Activated effector memory CD4-positive, alpha-beta T cell treated with Interleukin-2 at 50 U/mL for 16 hours (primary cell): ENCODE data around the gene TAF8.
A peak's percentile ranks its signal among the peaks of the same experiment; 100 is the strongest.
"Not testable (repeated sequence)": the region's sequence is repeated elsewhere in the genome, so short reads cannot be mapped to it uniquely, and the experiment has no call there.

Source experiments
- DNase-seq: peaks from one replicate; pipeline ENCODE4 v3.0.0-alpha.2; 2020

Gene TAF8

GRCh38 chr6:42029062-42029685 is 21.1 kb upstream of the TAF8 start:
- no peak for DNase-seq

GRCh38 chr6:42029881-42030280 is 20.4 kb upstream of the TAF8 start:
- no peak for DNase-seq

- DNase-seq = no peak
Measured at GRCh38 chr6:42030585-42031506, 19.5 kb upstream of the TAF8 start.

GRCh38 chr6:42032366-42032765 is 18.0 kb upstream of the TAF8 start:
- DNase-seq = no peak

GRCh38 chr6:42037669-42038068 is 12.7 kb upstream of the TAF8 start:
- DNase-seq = not testable (repeated sequence)

GRCh38 chr6:42038163-42038562 is 12.2 kb upstream of the TAF8 start:
- DNase-seq = no peak

- no peak for DNase-seq
Measured at GRCh38 chr6:42038811-42039408, 11.4 kb upstream of the TAF8 start.

GRCh38 chr6:42040856-42041480 is 9.4 kb upstream of the TAF8 start:
- no peak for DNase-seq

- no peak for DNase-seq
Measured at GRCh38 chr6:42041481-42042053, 8.8 kb upstream of the TAF8 start.

GRCh38 chr6:42042108-42042507 is 8.2 kb upstream of the TAF8 start:
- no peak for DNase-seq

- peak; percentile 80 for DNase-seq
Measured at GRCh38 chr6:42043787-42044475, 6.4 kb upstream of the TAF8 start.

GRCh38 chr6:42045538-42046460 is 4.5 kb upstream of the TAF8 start:
- peak; percentile 76 for DNase-seq

GRCh38 chr6:42046464-42047212 is 3.7 kb upstream of the TAF8 start:
- DNase-seq = no peak

- no peak for DNase-seq
Measured at GRCh38 chr6:42047213-42047590, 3.1 kb upstream of the TAF8 start.

- DNase-seq = no peak
Measured at GRCh38 chr6:42047790-42048405, 2.4 kb upstream of the TAF8 start.

GRCh38 chr6:42049116-42049809 is 1.1 kb upstream of the TAF8 start:
- DNase-seq = no peak

- no peak for DNase-seq
Measured at GRCh38 chr6:42049948-42050296, 402 bp upstream of the TAF8 start.

GRCh38 chr6:42051268-42051653 is 937 bp downstream of the TAF8 start:
- no peak for DNase-seq

- DNase-seq = no peak
Measured at GRCh38 chr6:42053601-42054000, 3.3 kb downstream of the TAF8 start.

- no peak for DNase-seq
Measured at GRCh38 chr6:42059743-42060142, 9.4 kb downstream of the TAF8 start.
